Activated CD4-positive, alpha-beta memory T cell treated with anti-CD3 and anti-CD28 coated beads for 36 hours (primary cell): ENCODE measurements around the gene GPD2. TPM values are rescaled to one million over a fixed set of nuclear protein-coding genes. Genes with fewer than 3 reads are reported as not detected.

Experiments used
- CTCF ChIA-PET: fragments of 350-600 bp; sonication (Branson Sonifier 250); formaldehyde crosslinking; loops from one replicate; lab custom pipeline; 2021; ENCODE audit warnings: antibody characterized with exemption, inconsistent platforms; lab: Charles Lee
- POLR2A ChIA-PET: fragments of 350-600 bp; sonication (Branson Sonifier 250); formaldehyde crosslinking; loops from one replicate; lab custom pipeline; 2021; ENCODE audit warnings: antibody characterized with exemption; lab: Charles Lee
- DNase-seq: peaks from one replicate; pipeline ENCODE4 v3.0.0-alpha.2; 2020
- H3K27ac Mint-ChIP-seq: one replicate; pipeline ENCODE4 v1.8.0; 2021; ENCODE audit warnings: mixed read lengths
- H3K27me3 Mint-ChIP-seq: one replicate; pipeline ENCODE4 v1.8.0; 2021; ENCODE audit warnings: mixed read lengths
- H3K36me3 Mint-ChIP-seq: one replicate; pipeline ENCODE4 v1.8.0; 2021; ENCODE audit warnings: mixed read lengths
- H3K4me1 Mint-ChIP-seq: one replicate; pipeline ENCODE4 v1.8.0; 2021; ENCODE audit warnings: low read depth, mixed read lengths
- H3K4me3 Mint-ChIP-seq: one replicate; pipeline ENCODE4 v1.8.0; 2021; ENCODE audit warnings: mild to moderate bottlenecking, mixed read lengths
- H3K9me3 Mint-ChIP-seq: one replicate; pipeline ENCODE4 v1.8.0; 2021; ENCODE audit warnings: mixed read lengths
- intact Hi-C: fragments of 100-400 bp; cut with micrococcal nuclease; formaldehyde crosslinking; loops from one replicate; pipeline ENCODE4 v1.15.1; 2023
- total RNA-seq, 2 experiments: library from RNA; stranded (reverse); gene quantifications; one replicate each; pipeline ENCODE4 v1.2.3, GENCODE V29; 2021

Gene GPD2
- total RNA-seq = 10 to 100 TPM; 27.3 to 28.6 TPM

GRCh38 chr2:156435718-156436496 lies at the start of gene GPD2:
TSS of gene GPD2 (plus strand) at chr2:156436379. CDS start at chr2:156476106, 39,727 bp downstream.
- Mint-ChIP-seq H3K4me1 (peaks cover 28% of the 10 kb centered on the region), H3K27ac (peak within 1 kb of the TSS; percentile 82), H3K9me3 (no peaks in the 10 kb centered on the region), H3K36me3 (peaks cover 4% of the 10 kb centered on the region), H3K27me3 (no peaks in the 10 kb centered on the region), H3K4me3 (peak within 1 kb of the TSS; percentile 89)
- intact Hi-C loops = loop anchor here (1.0 to 5.0 kb wide), 6 partner anchors 36 to 151 kb away; no protein-coding TSS in a partner anchor
- ChIA-PET POLR2A (interaction anchor here (0.9 to 3.0 kb wide), 3 partner anchors 36 to 102 kb away, joined by 3 to 12 read pairs (median 10); no protein-coding TSS in a partner anchor), CTCF (interaction anchor here (0.6 kb wide), 1 partner anchor 98 kb away, joined by 3 read pairs; no protein-coding TSS in a partner anchor)
- DNase-seq = peak; percentile 67

GRCh38 chr2:156394033-156394741 lies 42.0 kb upstream of the GPD2 start:
- CTCF ChIA-PET = no interaction called here

GRCh38 chr2:156396126-156396525 lies 40.1 kb upstream of the GPD2 start:
- no peak overlapping the region for H3K4me3 Mint-ChIP-seq
- H3K9me3 Mint-ChIP-seq = no peaks in the 10 kb centered on the region
- H3K27me3 Mint-ChIP-seq = peaks cover 9% of the 10 kb centered on the region
- ChIA-PET POLR2A (no interaction called here), CTCF (interaction anchor here (0.6 to 1.3 kb wide), 2 partner anchors 61 to 718 kb away, joined by 3 read pairs; no protein-coding TSS in a partner anchor)
- peaks cover 5% of the 10 kb centered on the region for H3K36me3 Mint-ChIP-seq
- H3K4me1 Mint-ChIP-seq = peaks cover 18% of the 10 kb centered on the region
- DNase-seq = no peak
- intact Hi-C loops = no loop called here
- no peak overlapping the region for H3K27ac Mint-ChIP-seq

More at GRCh38 chr2:156394033-156394741, 42.0 kb upstream of the GPD2 start:
- no peaks in the 10 kb centered on the region for H3K9me3 Mint-ChIP-seq
- intact Hi-C loops = no loop called here
- H3K4me1 Mint-ChIP-seq = peaks cover 12% of the 10 kb centered on the region
- DNase-seq = no peak
- no peak overlapping the region for H3K27ac Mint-ChIP-seq
- H3K36me3 Mint-ChIP-seq = no peaks in the 10 kb centered on the region
- peaks cover 4% of the 10 kb centered on the region for H3K27me3 Mint-ChIP-seq
- H3K4me3 Mint-ChIP-seq = no peak overlapping the region
- POLR2A ChIA-PET = no interaction called here

GRCh38 chr2:156397229-156397628 lies 39.0 kb upstream of the GPD2 start:
- POLR2A ChIA-PET = no interaction called here
- CTCF ChIA-PET = no interaction called here
- intact Hi-C loops = no loop called here
- H3K4me3 Mint-ChIP-seq = no peak overlapping the region
- peaks cover 5% of the 10 kb centered on the region for H3K36me3 Mint-ChIP-seq
- no peak overlapping the region for H3K27ac Mint-ChIP-seq
- peaks cover 18% of the 10 kb centered on the region for H3K4me1 Mint-ChIP-seq
- no peaks in the 10 kb centered on the region for H3K9me3 Mint-ChIP-seq
- no peak for DNase-seq
- H3K27me3 Mint-ChIP-seq = peaks cover 9% of the 10 kb centered on the region

GRCh38 chr2:156398176-156398575 lies 38.0 kb upstream of the GPD2 start:
- no peak overlapping the region for H3K27ac Mint-ChIP-seq
- H3K4me1 Mint-ChIP-seq = peaks cover 18% of the 10 kb centered on the region
- POLR2A ChIA-PET = no interaction called here
- no peak overlapping the region for H3K4me3 Mint-ChIP-seq
- intact Hi-C loops = no loop called here
- peaks cover 9% of the 10 kb centered on the region for H3K27me3 Mint-ChIP-seq
- no peaks in the 10 kb centered on the region for H3K9me3 Mint-ChIP-seq
- H3K36me3 Mint-ChIP-seq = peaks cover 5% of the 10 kb centered on the region
- CTCF ChIA-PET = no interaction called here
- DNase-seq = no peak

- Mint-ChIP-seq H3K4me1 (peaks cover 18% of the 10 kb centered on the region), H3K4me3 (peak overlapping the region; percentile 84), H3K27ac (peak overlapping the region; percentile 95), H3K27me3 (peaks cover 5% of the 10 kb centered on the region), H3K36me3 (peaks cover 5% of the 10 kb centered on the region), H3K9me3 (no peaks in the 10 kb centered on the region)
- no peak for DNase-seq
- ChIA-PET POLR2A (interaction anchor here (0.9 to 2.4 kb wide), 7 partner anchors 14 to 68 kb away, joined by 3 to 28 read pairs (median 12); partner anchors contain the start of gene GPD2), CTCF (interaction anchor here (0.7 to 2.3 kb wide), 6 partner anchors 8 to 190 kb away, joined by 3 to 34 read pairs (median 6); no protein-coding TSS in a partner anchor)
- intact Hi-C loops = no loop called here
These were observed 36.8 kb upstream of the GPD2 start for GRCh38 chr2:156399224-156399949.

GRCh38 chr2:156399950-156400705 lies 36.1 kb upstream of the GPD2 start:
- Mint-ChIP-seq H3K4me3 (peak overlapping the region; percentile 84), H3K36me3 (peaks cover 5% of the 10 kb centered on the region), H3K27ac (peak overlapping the region; percentile 95), H3K4me1 (peaks cover 18% of the 10 kb centered on the region), H3K9me3 (no peaks in the 10 kb centered on the region), H3K27me3 (peaks cover 5% of the 10 kb centered on the region)
- ChIA-PET POLR2A (interaction anchor here (0.9 to 2.4 kb wide), 7 partner anchors 14 to 69 kb away, joined by 3 to 28 read pairs (median 12); partner anchors contain the start of gene GPD2), CTCF (interaction anchor here (0.7 to 2.3 kb wide), 9 partner anchors 9 to 1024 kb away, joined by 3 to 34 read pairs (median 3); no protein-coding TSS in a partner anchor)
- peak; percentile 26 for DNase-seq
- intact Hi-C loops = loop anchor here (1.0 to 2.0 kb wide), 6 partner anchors 15 to 127 kb away; partner anchors contain the start of gene GPD2

GRCh38 chr2:156400706-156401678 lies 35.2 kb upstream of the GPD2 start:
- intact Hi-C loops = loop anchor here (1.0 to 2.0 kb wide), 6 partner anchors 16 to 126 kb away; partner anchors contain the start of gene GPD2
- CTCF ChIA-PET = interaction anchor here (0.7 to 2.3 kb wide), 8 partner anchors 10 to 1025 kb away, joined by 3 to 34 read pairs (median 4); no protein-coding TSS in a partner anchor
- peak; percentile 82 for DNase-seq
- peaks cover 18% of the 10 kb centered on the region for H3K4me1 Mint-ChIP-seq
- H3K27me3 Mint-ChIP-seq = peaks cover 5% of the 10 kb centered on the region
- H3K4me3 Mint-ChIP-seq = peak overlapping the region; percentile 84
- H3K27ac Mint-ChIP-seq = peak overlapping the region; percentile 95
- H3K9me3 Mint-ChIP-seq = no peaks in the 10 kb centered on the region
- POLR2A ChIA-PET = interaction anchor here (0.6 to 2.4 kb wide), 5 partner anchors 15 to 189 kb away, joined by 3 to 28 read pairs (median 14); partner anchors contain the start of gene GPD2
- peaks cover 5% of the 10 kb centered on the region for H3K36me3 Mint-ChIP-seq

- CTCF ChIA-PET = no interaction called here
- POLR2A ChIA-PET = no interaction called here
- Mint-ChIP-seq H3K27ac (no peak overlapping the region), H3K4me3 (no peak overlapping the region), H3K9me3 (no peaks in the 10 kb centered on the region), H3K4me1 (peaks cover 18% of the 10 kb centered on the region), H3K27me3 (peaks cover 5% of the 10 kb centered on the region), H3K36me3 (peaks cover 5% of the 10 kb centered on the region)
- intact Hi-C loops = loop anchor here (2.0 kb wide), 1 partner anchor 125 kb away; no protein-coding TSS in a partner anchor
- no peak for DNase-seq
These were observed 34.3 kb upstream of the GPD2 start for GRCh38 chr2:156401861-156402260.

GRCh38 chr2:156405586-156405985 lies 30.6 kb upstream of the GPD2 start:
- CTCF ChIA-PET = interaction anchor here (0.6 kb wide), 1 partner anchor 179 kb away, joined by 3 read pairs; no protein-coding TSS in a partner anchor
- Mint-ChIP-seq H3K27me3 (peaks cover 9% of the 10 kb centered on the region), H3K36me3 (peaks cover 5% of the 10 kb centered on the region), H3K4me1 (no peaks in the 10 kb centered on the region), H3K27ac (no peak overlapping the region), H3K4me3 (no peak overlapping the region), H3K9me3 (no peaks in the 10 kb centered on the region)
- intact Hi-C loops = no loop called here
- POLR2A ChIA-PET = no interaction called here
- no peak for DNase-seq
